GM10266 (cell line): ENCODE measurements around the gene SPON1.
"Not testable (repeated sequence)": the region's sequence is repeated elsewhere in the genome, so short reads cannot be mapped to it uniquely, and the experiment has no call there.

Experiments
- DNase-seq: peaks from one replicate; pipeline ENCODE4 v3.0.0; 2012; ENCODE audit errors: extremely low spot score
- TF ChIP-seq, protein P1 (sequence below): IDR thresholded peaks from 2 replicates; pipeline ENCODE4 v1.5.1; 2012; ENCODE audit warnings: mild to moderate bottlenecking, low read depth; ENCODE audit not compliant: control insufficient read depth, insufficient read depth; ENCODE audit errors: missing control alignments

Gene SPON1

GRCh38 chr11:13924801-13925327 lies 37.7 kb upstream of the SPON1 start:
- TF ChIP-seq, protein P1, sequence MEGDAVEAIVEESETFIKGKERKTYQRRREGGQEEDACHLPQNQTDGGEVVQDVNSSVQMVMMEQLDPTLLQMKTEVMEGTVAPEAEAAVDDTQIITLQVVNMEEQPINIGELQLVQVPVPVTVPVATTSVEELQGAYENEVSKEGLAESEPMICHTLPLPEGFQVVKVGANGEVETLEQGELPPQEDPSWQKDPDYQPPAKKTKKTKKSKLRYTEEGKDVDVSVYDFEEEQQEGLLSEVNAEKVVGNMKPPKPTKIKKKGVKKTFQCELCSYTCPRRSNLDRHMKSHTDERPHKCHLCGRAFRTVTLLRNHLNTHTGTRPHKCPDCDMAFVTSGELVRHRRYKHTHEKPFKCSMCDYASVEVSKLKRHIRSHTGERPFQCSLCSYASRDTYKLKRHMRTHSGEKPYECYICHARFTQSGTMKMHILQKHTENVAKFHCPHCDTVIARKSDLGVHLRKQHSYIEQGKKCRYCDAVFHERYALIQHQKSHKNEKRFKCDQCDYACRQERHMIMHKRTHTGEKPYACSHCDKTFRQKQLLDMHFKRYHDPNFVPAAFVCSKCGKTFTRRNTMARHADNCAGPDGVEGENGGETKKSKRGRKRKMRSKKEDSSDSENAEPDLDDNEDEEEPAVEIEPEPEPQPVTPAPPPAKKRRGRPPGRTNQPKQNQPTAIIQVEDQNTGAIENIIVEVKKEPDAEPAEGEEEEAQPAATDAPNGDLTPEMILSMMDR, result no peak
- DNase-seq, result no peak

- DNase-seq, result not testable (repeated sequence)
Measured at GRCh38 chr11:13926366-13926765, 36.2 kb upstream of the SPON1 start.

DNA sequence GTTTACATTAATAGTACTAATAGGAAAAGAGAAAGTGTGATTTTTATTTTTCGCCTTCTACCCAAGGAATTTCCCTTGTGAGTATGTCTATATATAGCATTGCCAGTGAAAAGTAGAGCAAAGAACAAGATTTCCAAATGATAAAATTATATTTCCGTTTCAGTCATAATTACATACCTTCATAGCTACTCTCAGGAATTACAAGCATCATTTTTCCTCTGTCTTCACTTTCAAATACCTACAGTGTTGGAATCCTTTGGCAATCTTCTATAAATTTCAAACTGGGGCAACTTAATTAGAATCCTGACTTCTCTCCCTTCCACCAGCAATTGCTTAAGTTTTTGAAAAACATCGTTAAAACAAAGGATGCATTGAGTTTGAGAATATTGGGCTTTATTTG lies 35.5 kb upstream of the SPON1 start:
- no peak for DNase-seq
- TF ChIP-seq, protein P1, result no peak

GRCh38 chr11:13927481-13927880 lies 35.0 kb upstream of the SPON1 start:
- DNase-seq, result no peak
- TF ChIP-seq, protein P1, result no peak

- TF ChIP-seq, protein P1, result no peak
- no peak for DNase-seq
Measured at GRCh38 chr11:13928566-13929251, 33.8 kb upstream of the SPON1 start.

DNA sequence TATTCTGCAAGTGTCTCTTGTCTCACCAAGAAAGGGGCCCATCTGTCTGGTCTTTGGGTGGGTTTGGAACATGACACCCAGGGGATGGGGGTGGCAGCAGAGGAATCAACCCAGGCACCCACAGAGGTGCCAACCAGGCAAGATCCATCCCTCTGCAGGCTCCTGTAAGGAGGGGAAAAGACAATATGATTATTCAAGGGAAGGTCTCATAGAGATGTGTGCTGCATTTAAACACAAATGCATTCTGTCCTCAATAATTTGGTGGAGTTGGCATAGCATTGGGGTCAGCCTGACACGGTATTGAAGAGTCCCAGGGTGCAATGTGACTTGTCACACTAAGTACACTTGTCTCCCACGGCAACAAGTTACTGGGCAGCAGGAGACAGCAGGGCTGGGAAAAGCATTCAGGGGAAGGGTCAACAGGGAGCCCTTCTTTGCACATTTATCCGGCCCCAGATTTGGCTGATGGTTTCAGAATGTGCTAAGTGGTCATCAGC lies 33.1 kb upstream of the SPON1 start:
- TF ChIP-seq, protein P1, result no peak
- no peak for DNase-seq

DNA sequence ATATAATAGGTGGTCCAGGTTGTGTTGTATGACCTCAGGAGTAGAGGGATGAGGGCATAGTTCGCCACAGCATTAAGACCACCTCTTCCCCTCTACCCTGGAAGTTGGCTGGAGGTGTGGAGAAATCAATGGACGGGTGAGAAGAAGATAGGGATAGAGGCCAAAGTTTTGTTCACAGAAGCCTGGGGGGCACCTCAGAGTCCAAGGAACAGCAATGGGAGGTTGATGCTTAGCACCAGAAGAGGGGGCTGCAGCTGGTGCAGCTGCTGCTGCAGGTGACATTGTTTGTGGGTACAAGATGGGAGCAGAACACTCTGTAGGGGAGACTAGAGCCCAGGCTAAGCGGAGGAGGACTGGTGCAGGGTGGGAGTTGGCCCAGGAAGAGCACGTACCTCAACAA lies 31.2 kb upstream of the SPON1 start:
- TF ChIP-seq, protein P1, result no peak

DNA sequence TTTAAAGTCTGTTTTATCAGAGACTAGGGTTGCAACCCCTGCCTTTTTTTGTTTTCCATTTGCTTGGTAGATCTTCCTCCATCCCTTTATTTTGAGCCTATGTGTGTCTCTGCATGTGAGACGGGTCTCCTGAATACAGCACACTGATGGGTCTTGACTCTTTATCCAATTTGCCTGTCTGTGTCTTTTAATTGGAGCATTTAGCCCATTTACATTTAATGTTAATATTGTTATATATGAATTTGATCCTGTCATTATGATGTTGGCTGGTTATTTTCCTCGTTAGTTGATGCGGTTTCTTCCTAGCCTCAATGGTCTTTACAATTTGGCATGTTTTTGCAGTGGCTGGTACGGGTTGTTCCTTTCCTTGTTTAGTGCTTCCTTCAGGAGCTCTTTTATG lies 25.4 kb upstream of the SPON1 start:
- DNase-seq, result not testable (repeated sequence)

More for the DNA sequence above, 31.2 kb upstream of the SPON1 start:
- DNase-seq, result no peak

GRCh38 chr11:13938829-13939228 lies 23.7 kb upstream of the SPON1 start:
- DNase-seq, result not testable (repeated sequence)
